Caki2 (cell line): ENCODE data around the gene PTPRF. TPM values are rescaled to one million over a fixed set of nuclear protein-coding genes. Genes with fewer than 3 reads are reported as not detected.

Source experiments
- DNase-seq: peaks from one replicate; pipeline ENCODE4 v3.0.0-alpha.2; 2015; ENCODE audit warnings: low read depth
- in situ Hi-C: cut with HindIII; loops from 2 replicates; pipeline ENCODE4 v1.10.0; 2016; ENCODE audit warnings: low sequenced_read_pairs, low pct_unique_long_range_greater_than_20kb, mixed read lengths
- total RNA-seq: library from RNA; depleted of rRNA; stranded (reverse); fragments of >200 nt; shearing (Covaris generic); gene quantifications from 2 replicates; pipeline ENCODE4 v1.2.3, GENCODE V29; 2014; ENCODE audit warnings: low replicate concordance; rRNA removed

Gene PTPRF
- total RNA-seq, 1 experiment from 2014 or later, result 74.1 TPM

- DNase-seq, result no peak
- in situ Hi-C loops, result no loop called here
Measured at GRCh38 chr1:43664369-43664768, 133.7 kb downstream of the PTPRF start.

- no peak for DNase-seq
- in situ Hi-C loops, result no loop called here
Measured at GRCh38 chr1:43666608-43667007, 135.9 kb downstream of the PTPRF start.

GRCh38 chr1:43668956-43669355 lies 138.3 kb downstream of the PTPRF start:
- DNase-seq, result no peak
- in situ Hi-C loops, result no loop called here

GRCh38 chr1:43669878-43670277 lies 139.2 kb downstream of the PTPRF start:
- DNase-seq, result no peak
- in situ Hi-C loops, result no loop called here

- in situ Hi-C loops, result no loop called here
- DNase-seq, result no peak
Measured at GRCh38 chr1:43671193-43671592, 140.5 kb downstream of the PTPRF start.

GRCh38 chr1:43671626-43672330 lies 141.1 kb downstream of the PTPRF start:
- DNase-seq, result no peak
- in situ Hi-C loops, result no loop called here

- in situ Hi-C loops, result no loop called here
- DNase-seq, result no peak
Measured at GRCh38 chr1:43673261-43673660, 142.6 kb downstream of the PTPRF start.

Other genes starting within 250 kb of the PTPRF start
- gene C1orf210, start 245.3 kb upstream of the PTPRF start, total RNA-seq, result not detected in 2 replicates
- not detected in 2 replicates for gene TIE1, start 229.9 kb upstream of the PTPRF start, total RNA-seq
- not detected in 2 replicates for gene MPL, start 193.1 kb upstream of the PTPRF start, total RNA-seq
- gene CDC20, start 171.9 kb upstream of the PTPRF start, total RNA-seq, result 166 and 220 TPM in 2 replicates
- gene ELOVL1, start 162.9 kb upstream of the PTPRF start, total RNA-seq, result 92.7 and 104 TPM in 2 replicates
- 43.0 and 59.0 TPM in 2 replicates for gene MED8, start 141.1 kb upstream of the PTPRF start, total RNA-seq
- 6.1 and 13.3 TPM in 2 replicates for gene SZT2, start 141.0 kb upstream of the PTPRF start, total RNA-seq
- gene HYI, start 77.0 kb upstream of the PTPRF start, total RNA-seq, result 40.6 and 79.4 TPM in 2 replicates
- 13.7 and 15.5 TPM in 2 replicates for gene KDM4A, start 119.3 kb downstream of the PTPRF start, total RNA-seq
- gene ST3GAL3, start 176.7 kb downstream of the PTPRF start, total RNA-seq, result 18.0 and 28.2 TPM in 2 replicates